Measurements from ENCODE around the gene RCAN1.

GRCh38 chr21:34526618-34527290 lies 88.2 kb downstream of the RCAN1 start:
- TF ChIP-seq POLR2AphosphoS5 (IDR thresholded peaks at IDR 0.05; ENCODE audit: low read depth, low read length): no peak
- TF ChIP-seq POLR2A (IDR thresholded peaks at IDR 0.05; ENCODE audit: low read depth, low read length): no peak
